GM12878 (cell line): Measurements from ENCODE around the gene SLC19A1. TPM values are rescaled to one million over a fixed set of nuclear protein-coding genes. Genes with fewer than 3 reads are reported as not detected.

ENCODE experiments used
- ATAC-seq: fragments of 200-7000 bp; cut with Tn5 transposase; 3 replicates; pipeline ENCODE4 v1.9.1; 2020; ENCODE audit warnings: mild to moderate bottlenecking, moderate library complexity
- BruUV-seq: library from RNA; stranded (reverse); fragments of 400-500 nt; replicated peaks from 2 replicates; lab custom pipeline; 2021; lab: Mats Ljungman, UMichigan
- CTCF ChIA-PET: fragments of 300-600 bp; sonication (Branson Sonifier 250); formaldehyde crosslinking; extraction: SDS; loops from one replicate; lab custom pipeline; 2021; ENCODE audit warnings: inconsistent platforms; lab: Yijun Ruan, JAX
- POLR2A ChIA-PET: fragments of 350-600 bp; formaldehyde crosslinking; extraction: SDS; loops from one replicate; lab custom pipeline; 2021; ENCODE audit warnings: inconsistent platforms; lab: Charles Lee
- RAD21 ChIA-PET: fragments of 300-600 bp; sonication (Branson Sonifier 250); formaldehyde crosslinking; loops from one replicate; lab custom pipeline; 2023; ENCODE audit warnings: antibody characterized with exemption; ENCODE audit not compliant: unreplicated experiment; lab: Charles Lee
- SMC1A ChIA-PET: fragments of 300-600 bp; sonication (Branson Sonifier 250); formaldehyde crosslinking; loops from one replicate; lab custom pipeline; 2023; ENCODE audit not compliant: unreplicated experiment, uncharacterized antibody; lab: Charles Lee
- DNase-seq: peaks from one replicate; pipeline ENCODE4 v3.0.0-alpha.2; 2011; ENCODE audit warnings: low read depth, low spot score
- FAIRE-seq: peaks from 3 replicates; lab custom pipeline; 2011; peaks lifted over from hg19 to GRCh38; lab: Jason Lieb, UNC
- H2AFZ ChIP-seq: 2 replicates; pipeline ENCODE4 v1.6.0; 2011; ENCODE audit warnings: low read depth, low read length, control low read depth; ENCODE audit not compliant: control insufficient read depth
- H3K27ac ChIP-seq: 2 replicates; pipeline ENCODE4 v1.5.1; 2011; ENCODE audit warnings: control low read depth; ENCODE audit not compliant: control insufficient read depth, insufficient read depth
- H3K27me3 ChIP-seq, 2 experiments: replicated peaks in 1 of 2; 2 replicates each; pipeline versions ENCODE4 v1.6.0 to v1.6.1; 2011; ENCODE audit warnings: low read length in 1 of 2; ENCODE audit not compliant: control insufficient read depth in 2 of 2, insufficient read depth in 2 of 2
- H3K36me3 ChIP-seq, 2 experiments: 2 replicates each; pipeline ENCODE4 v1.5.1; 2011; ENCODE audit warnings: low read length in 1 of 2; ENCODE audit not compliant: control insufficient read depth in 2 of 2, insufficient read depth in 2 of 2
- H3K4me1 ChIP-seq: 2 replicates; pipeline ENCODE4 v1.6.1; 2011; ENCODE audit warnings: mild to moderate bottlenecking, low read length, moderate library complexity, mixed read lengths; ENCODE audit not compliant: control insufficient read depth, insufficient read depth
- H3K4me2 ChIP-seq: 2 replicates; pipeline ENCODE4 v1.6.0; 2011; ENCODE audit warnings: control low read depth; ENCODE audit not compliant: control insufficient read depth, insufficient read depth
- H3K4me3 ChIP-seq: fragments of 200-600 bp; sonication (generic); 2 replicates; pipeline ENCODE4 v1.5.1; 2016
- H3K79me2 ChIP-seq: 2 replicates; pipeline ENCODE4 v1.6.0; 2011; ENCODE audit warnings: low read length; ENCODE audit not compliant: control insufficient read depth, insufficient read depth
- H3K9ac ChIP-seq: 2 replicates; pipeline ENCODE4 v1.8.0; 2011; ENCODE audit warnings: low read length, control low read depth, mixed read lengths; ENCODE audit not compliant: control insufficient read depth, insufficient read depth
- H3K9me3 ChIP-seq: replicated peaks from 3 replicates; pipeline ENCODE4 v1.5.1; 2011; ENCODE audit warnings: mild to moderate bottlenecking, low read length; ENCODE audit not compliant: control insufficient read depth, insufficient read depth
- H4K20me1 ChIP-seq: 2 replicates; pipeline ENCODE4 v1.6.0; 2011; ENCODE audit not compliant: control insufficient read depth, insufficient read depth
- ATF2 ChIP-seq: IDR thresholded peaks from 2 replicates; pipeline ENCODE4 v1.6.1; 2012; ENCODE audit warnings: low read length, inconsistent platforms
- BHLHE40 ChIP-seq, 2 experiments: fragments of 450-650 bp in 1 of 2; IDR thresholded peaks; 2 replicates each; pipeline ENCODE4 v1.6.1; 2011 to 2017; ENCODE audit warnings: low read depth in 2 of 2, borderline replicate concordance in 1 of 2, improper control_type of control experiment in 1 of 2, low read length in 1 of 2, mild to moderate bottlenecking in 1 of 2
- CHD2 ChIP-seq: IDR thresholded peaks from 2 replicates; pipeline ENCODE4 v1.6.1; 2011; ENCODE audit warnings: low read depth, low read length, improper control_type of control experiment, borderline replicate concordance
- EED ChIP-seq: sonication (generic); IDR thresholded peaks from 2 replicates; pipeline ENCODE4 v1.6.1; 2016; ENCODE audit warnings: antibody characterized with exemption, low read depth
- ESRRA ChIP-seq: IDR thresholded peaks from 2 replicates; pipeline ENCODE4 v1.6.1; 2012; ENCODE audit warnings: mild to moderate bottlenecking, low read length, improper control_type of control experiment
- HDAC2 ChIP-seq: fragments of 200-600 bp; sonication (generic); IDR thresholded peaks from 2 replicates; pipeline ENCODE4 v1.6.1; 2017
- NKRF ChIP-seq: fragments of 450-650 bp; conservative IDR thresholded peaks from 2 replicates; pipeline ENCODE4 v1.6.1; 2017; ENCODE audit warnings: mild to moderate bottlenecking, moderate library complexity
- POLR2AphosphoS5 ChIP-seq: IDR thresholded peaks from 2 replicates; pipeline ENCODE4 v1.6.1; 2011; ENCODE audit warnings: mild to moderate bottlenecking, low read length, inconsistent platforms
- RELA ChIP-seq: fragments of 450-650 bp; IDR thresholded peaks from 2 replicates; pipeline ENCODE4 v1.8.0; 2014; ENCODE audit warnings: borderline replicate concordance; ENCODE audit not compliant: partially characterized antibody
- SRF ChIP-seq, 2 experiments: IDR thresholded peaks; 2 replicates each; pipeline ENCODE4 v1.6.1; 2011; ENCODE audit warnings: low read depth in 2 of 2, low read length in 2 of 2, mild to moderate bottlenecking in 1 of 2, moderate library complexity in 1 of 2
- WGBS: methylation state at CpG from one replicate; pipeline ENCODE4 v1.1.6; 2016; ENCODE audit warnings: low lambda C conversion rate; ENCODE audit not compliant: insufficient replicate concordance, insufficient coverage; ENCODE audit errors: missing lambda C conversion rate; 5-methylcytosine and 5-hydroxymethylcytosine counted together
- in situ Hi-C: fragments of 300-500 bp; cut with MboI; formaldehyde crosslinking; loops from 9 replicates; pipeline ENCODE4 v1.14.3; 2018; ENCODE audit warnings: mixed read lengths
- intact Hi-C: fragments of 100-400 bp; cut with micrococcal nuclease; formaldehyde crosslinking; loops from one replicate; pipeline ENCODE4 v1.14.2; 2022; ENCODE audit not compliant: unreplicated experiment
- polyA plus RNA-seq, 11 experiments: library from polyadenylated mRNA; depleted of rRNA in 4 of 11; unstranded in 6 of 11; stranded (reverse) in 5 of 11; fragments of >200 nt; fragmentation: Nextera tagmentation in 4 of 11; fragmentation: Illumina TruSeq in 1 of 11; extraction: Ambion mirVana in 4 of 11; extraction: Trizol in 1 of 11; gene quantifications; 1 replicate in 1 of 11; 2 replicates in 10 of 11; pipeline versions ENCODE4 v1.2.1 to v1.2.3, GENCODE V29; 2011 to 2016; ENCODE audit warnings: inconsistent platforms in 2 of 11, missing spikeins in 2 of 11, low read depth in 1 of 11
- total RNA-seq, 4 experiments: library from RNA; depleted of rRNA in 3 of 4; stranded (reverse); fragments of >200 nt in 3 of 4; fragmentation: Illumina TruSeq in 1 of 4; extraction: Trizol in 1 of 4; gene quantifications; 2 replicates each; pipeline versions ENCODE4 v1.2.1 to v1.2.3, GENCODE V29; 2013 to 2021

Gene SLC19A1
- total and polyA plus RNA-seq, 10 of the 15 experiments (the other 5 are each of a cell fraction or from before 2014, with no cell fraction given), result 0.42 to 49.7 (median 12.2) TPM

GRCh38 chr21:45588086-45588825 is 46.0 kb upstream of the SLC19A1 start:
- WGBS, result 69% methylated on average over 10 of the region's 10 CpGs
- RAD21 ChIA-PET, result no interaction called here
- in situ Hi-C loops, result no loop called here
- H3K4me2 ChIP-seq, result no peak overlapping the region
- ATAC-seq (no peak), DNase-seq (no peak), FAIRE-seq (no peak)
- no peak overlapping the region for H3K27ac ChIP-seq
- H3K79me2 ChIP-seq, result no peaks in the 10 kb centered on the region
- SMC1A ChIA-PET, result no interaction called here
- intact Hi-C loops, result no loop called here
- TF ChIP-seq EED (no peak), SRF (IDR thresholded peaks at IDR 0.05; ENCODE audit: low read depth in 2 of 2, low read length in 2 of 2) (no peak), CHD2 (no peak)
- H3K9me3 ChIP-seq, result peaks cover 5% of the 10 kb centered on the region
- H3K36me3 ChIP-seq, result no peaks in the 10 kb centered on the region
- H3K27me3 ChIP-seq, result no peaks in the 10 kb centered on the region
- no peak overlapping the region for H3K4me3 ChIP-seq
- H2AFZ ChIP-seq, result no peak overlapping the region
- H3K9ac ChIP-seq, result no peak overlapping the region
- BruUV-seq, result no TSS peak
- CTCF ChIA-PET, result interaction anchor here (0.9 kb wide), 1 partner anchor 13 kb away, joined by 3 read pairs; no protein-coding TSS in a partner anchor
- POLR2A ChIA-PET, result no interaction called here
- H4K20me1 ChIP-seq, result no peaks in the 10 kb centered on the region
- peaks cover 20% of the 10 kb centered on the region for H3K4me1 ChIP-seq

GRCh38 chr21:45586289-45586858 is 44.1 kb upstream of the SLC19A1 start:
- ChIA-PET RAD21 (no interaction called here), POLR2A (no interaction called here), SMC1A (no interaction called here)
- peaks cover 3% of the 10 kb centered on the region for H3K4me1 ChIP-seq
- H4K20me1 ChIP-seq, result no peaks in the 10 kb centered on the region
- H3K27me3 ChIP-seq, result no peaks in the 10 kb centered on the region
- no peak overlapping the region for H2AFZ ChIP-seq
- no peak overlapping the region for H3K9ac ChIP-seq
- no peak overlapping the region for H3K4me2 ChIP-seq
- in situ Hi-C loops, result no loop called here
- H3K4me3 ChIP-seq, result no peak overlapping the region
- DNase-seq, result no peak
- no peaks in the 10 kb centered on the region for H3K36me3 ChIP-seq
- no peak for TF ChIP-seq ESRRA
- TF ChIP-seq NKRF, result no peak
- no peak for TF ChIP-seq RELA
- no peak for TF ChIP-seq BHLHE40 (IDR thresholded peaks at IDR 0.05; ENCODE audit: borderline replicate concordance in 1 of 2, low read depth in 2 of 2, low read length in 1 of 2)
- no peak for TF ChIP-seq POLR2AphosphoS5
- no peak for TF ChIP-seq ATF2
- no peak for TF ChIP-seq HDAC2
- TF ChIP-seq, all 136 proteins: peak for 0
- intact Hi-C loops, result no loop called here
- ATAC-seq (no peak), FAIRE-seq (no peak)
- CTCF ChIA-PET, result no interaction called here
- Histone ChIP-seq H3K79me2 (no peaks in the 10 kb centered on the region), H3K9me3 (peaks cover 5% of the 10 kb centered on the region), H3K27ac (no peak overlapping the region)
- BruUV-seq, result no TSS peak
- 40% methylated on average over 5 of the region's 5 CpGs for WGBS
